GM18498 (cell line): ENCODE data around the gene P2RY14.

Source experiments
- ATAC-seq: cut with Tn5 transposase; IDR thresholded peaks from one replicate; pipeline ENCODE4 v1.9.1; 2021; ENCODE audit warnings: mild to moderate bottlenecking, moderate library complexity; ENCODE audit not compliant: unreplicated experiment

The P2RY14 gene

GRCh38 chr3:151216641-151217607 is 61.4 kb downstream of the P2RY14 start:
- no peak for ATAC-seq

- ATAC-seq = no peak
Observed at GRCh38 chr3:151214459-151214858, 63.9 kb downstream of the P2RY14 start.

- no peak for ATAC-seq
Observed at GRCh38 chr3:151213881-151214280, 64.5 kb downstream of the P2RY14 start.

GRCh38 chr3:151213151-151213550 is 65.2 kb downstream of the P2RY14 start:
- no peak for ATAC-seq

- peak; percentile 72 for ATAC-seq
Observed at GRCh38 chr3:151210676-151211381, 67.5 kb downstream of the P2RY14 start.

GRCh38 chr3:151209654-151210053 is 68.7 kb downstream of the P2RY14 start:
- no peak for ATAC-seq

GRCh38 chr3:151206201-151206600 is 72.1 kb downstream of the P2RY14 start:
- no peak for ATAC-seq

- no peak for ATAC-seq
Observed at GRCh38 chr3:151205482-151205881, 72.9 kb downstream of the P2RY14 start.

GRCh38 chr3:151204530-151205402 is 73.6 kb downstream of the P2RY14 start:
- ATAC-seq = no peak

- peak; percentile 88 for ATAC-seq
Observed at GRCh38 chr3:151203051-151203420, 75.3 kb downstream of the P2RY14 start, which contains the start of gene GPR171. Gene GPR171, minus strand, starts transcription at chr3:151203216. Its CDS starts 3,830 bp downstream, at chr3:151199386.

GRCh38 chr3:151201051-151201730 is 77.2 kb downstream of the P2RY14 start:
- no peak for ATAC-seq

- no peak for ATAC-seq
Observed at GRCh38 chr3:151200586-151200985, 77.8 kb downstream of the P2RY14 start.

GRCh38 chr3:151199554-151200438 is 78.5 kb downstream of the P2RY14 start:
- no peak for ATAC-seq

- no peak for ATAC-seq
Observed at GRCh38 chr3:151198849-151199248, 79.5 kb downstream of the P2RY14 start.

- ATAC-seq = no peak
Observed at GRCh38 chr3:151197981-151198767, 80.2 kb downstream of the P2RY14 start.

GRCh38 chr3:151197228-151197627 is 81.1 kb downstream of the P2RY14 start:
- no peak for ATAC-seq

- ATAC-seq = no peak
Observed at GRCh38 chr3:151196434-151196833, 81.9 kb downstream of the P2RY14 start.

- no peak for ATAC-seq
Observed at GRCh38 chr3:151195826-151196225, 82.5 kb downstream of the P2RY14 start.

- ATAC-seq = no peak
Observed at GRCh38 chr3:151192545-151192944, 85.8 kb downstream of the P2RY14 start.
